WTC11 (cell line): ENCODE results near the gene HMGCS2.

ENCODE experiments used
- CREB1 ChIP-seq: sonication (generic); formaldehyde crosslinking; IDR thresholded peaks from 2 replicates; pipeline ENCODE4 v1.8.0; 2023; ENCODE audit warnings: mild to moderate bottlenecking, missing genetic modification reagents
- CTCF ChIP-seq: fragments of 200-600 bp; IDR thresholded peaks from 2 replicates; pipeline ENCODE4 v1.8.0; 2022; ENCODE audit warnings: antibody characterized with exemption
- FOXJ3 ChIP-seq: sonication (generic); formaldehyde crosslinking; IDR thresholded peaks from 2 replicates; pipeline ENCODE4 v1.9.0; 2021; ENCODE audit warnings: missing genetic modification reagents, mild to moderate bottlenecking, borderline replicate concordance
- GTF2I ChIP-seq: fragments of 250-450 bp; sonication (Bioruptor Pico); conservative IDR thresholded peaks from 2 replicates; pipeline ENCODE4 v1.4.0; 2021; ENCODE audit warnings: mild to moderate bottlenecking
- SMAD3 ChIP-seq: sonication (generic); formaldehyde crosslinking; IDR thresholded peaks from 2 replicates; pipeline ENCODE4 v1.8.0; 2022; ENCODE audit warnings: missing genetic modification reagents, mild to moderate bottlenecking, borderline replicate concordance
- SP1 ChIP-seq: sonication (generic); formaldehyde crosslinking; conservative IDR thresholded peaks from 2 replicates; pipeline ENCODE4 v1.8.1; 2022; ENCODE audit warnings: missing genetic modification reagents
- USF2 ChIP-seq: sonication (generic); formaldehyde crosslinking; IDR thresholded peaks from 2 replicates; pipeline ENCODE4 v1.8.1; 2023; ENCODE audit warnings: mild to moderate bottlenecking, missing genetic modification reagents, moderate library complexity
- ZNF138 ChIP-seq: sonication (generic); formaldehyde crosslinking; conservative IDR thresholded peaks from 2 replicates; pipeline ENCODE4 v1.8.1; 2022; ENCODE audit warnings: mild to moderate bottlenecking, moderate library complexity, missing genetic modification reagents
- ZNF416 ChIP-seq: fragments of 250-450 bp; sonication (Bioruptor Pico); IDR thresholded peaks from 2 replicates; pipeline ENCODE4 v1.9.0; 2021; ENCODE audit warnings: mild to moderate bottlenecking, inconsistent platforms
- ZSCAN18 ChIP-seq: fragments of 250-450 bp; sonication (Bioruptor Pico); IDR thresholded peaks from 2 replicates; pipeline ENCODE4 v2.1.2; 2022; ENCODE audit warnings: mild to moderate bottlenecking, moderate library complexity

- TF ChIP-seq CTCF (no peak), SP1 (CRISPR knock-in tag) (no peak), SMAD3 (CRISPR knock-in tag) (no peak), USF2 (CRISPR knock-in tag) (no peak), CREB1 (CRISPR knock-in tag) (no peak), GTF2I (CRISPR knock-in tag) (no peak), FOXJ3 (CRISPR knock-in tag) (no peak), ZNF416 (CRISPR knock-in tag) (no peak), ZSCAN18 (CRISPR knock-in tag) (no peak), ZNF138 (CRISPR knock-in tag) (no peak)
These were observed 30.3 kb upstream of the HMGCS2 start for GRCh38 chr1:119799003-119799402.
